Stimulated activated CD4-positive, alpha-beta T cell treated with anti-CD3 and anti-CD28 coated beads, Interleukin-15, amount 100 ng/mL, for 24 hours (primary cell): ENCODE results near the gene FXYD4.

ENCODE experiments used
- DNase-seq: peaks from one replicate; pipeline ENCODE4 v3.0.0-alpha.2; 2020

The FXYD4 gene

DNA sequence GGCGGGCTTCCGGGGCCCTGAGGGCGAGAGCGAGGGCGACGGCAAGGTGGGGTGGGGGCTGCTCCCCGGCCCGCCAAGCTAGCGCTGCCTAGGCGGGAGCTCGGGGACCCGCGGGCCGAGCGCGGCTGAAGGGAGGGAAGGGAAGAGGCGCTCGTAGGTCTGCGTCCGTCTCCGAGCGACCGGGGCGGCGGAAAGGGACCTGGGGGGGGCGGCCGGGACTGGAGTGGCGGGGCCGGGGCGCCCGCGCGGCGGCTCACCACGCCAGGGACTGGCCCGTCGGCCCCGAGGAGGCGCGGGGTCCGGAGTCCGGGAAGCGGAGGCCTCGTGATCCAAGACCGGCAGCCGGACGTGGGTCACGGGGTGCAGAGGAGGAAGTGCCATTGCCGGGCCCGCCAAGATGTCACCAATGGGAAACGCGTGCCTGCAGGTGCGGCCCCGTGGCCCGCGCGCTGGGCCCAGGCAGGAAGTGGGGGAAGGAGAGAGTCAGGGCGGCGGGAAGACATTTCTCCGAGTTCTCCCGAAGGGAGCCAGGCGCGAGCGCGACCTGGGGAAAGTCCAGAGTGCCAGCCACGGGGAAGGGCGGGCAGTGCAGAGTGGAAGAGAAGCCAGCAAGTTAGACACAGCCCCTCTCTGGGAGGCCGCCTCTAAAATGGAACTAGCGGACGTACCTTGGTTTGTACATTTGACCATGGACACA, 25.6 kb downstream of the FXYD4 start:
- peak; percentile 90 for DNase-seq

GRCh38 chr10:43398939-43399319, 27.5 kb downstream of the FXYD4 start:
- DNase-seq: no peak

GRCh38 chr10:43399320-43400310, 28.2 kb downstream of the FXYD4 start:
- no peak for DNase-seq

GRCh38 chr10:43401627-43402026, 30.2 kb downstream of the FXYD4 start:
- DNase-seq: no peak

DNA sequence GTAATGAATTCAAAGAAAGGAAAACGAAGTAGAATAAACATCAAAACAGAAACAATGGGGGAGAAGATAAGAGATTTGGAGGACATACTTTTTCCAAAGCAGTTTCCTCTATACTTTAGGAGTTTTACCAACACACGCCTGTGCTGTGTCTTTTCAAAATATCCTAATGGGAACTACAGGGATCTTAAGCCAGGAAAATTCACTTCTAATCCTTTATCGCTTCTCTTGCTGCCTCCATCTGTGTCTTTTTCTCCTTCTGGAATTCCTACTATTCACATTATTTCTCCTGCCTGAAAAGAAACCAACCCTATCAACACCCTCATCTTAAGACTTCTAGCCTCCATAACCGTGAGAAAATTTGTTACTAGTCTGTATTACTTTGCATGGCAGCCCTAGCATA, 30.7 kb downstream of the FXYD4 start:
- DNase-seq: no peak

GRCh38 chr10:43402880-43403452, 31.5 kb downstream of the FXYD4 start:
- DNase-seq: no peak

DNA sequence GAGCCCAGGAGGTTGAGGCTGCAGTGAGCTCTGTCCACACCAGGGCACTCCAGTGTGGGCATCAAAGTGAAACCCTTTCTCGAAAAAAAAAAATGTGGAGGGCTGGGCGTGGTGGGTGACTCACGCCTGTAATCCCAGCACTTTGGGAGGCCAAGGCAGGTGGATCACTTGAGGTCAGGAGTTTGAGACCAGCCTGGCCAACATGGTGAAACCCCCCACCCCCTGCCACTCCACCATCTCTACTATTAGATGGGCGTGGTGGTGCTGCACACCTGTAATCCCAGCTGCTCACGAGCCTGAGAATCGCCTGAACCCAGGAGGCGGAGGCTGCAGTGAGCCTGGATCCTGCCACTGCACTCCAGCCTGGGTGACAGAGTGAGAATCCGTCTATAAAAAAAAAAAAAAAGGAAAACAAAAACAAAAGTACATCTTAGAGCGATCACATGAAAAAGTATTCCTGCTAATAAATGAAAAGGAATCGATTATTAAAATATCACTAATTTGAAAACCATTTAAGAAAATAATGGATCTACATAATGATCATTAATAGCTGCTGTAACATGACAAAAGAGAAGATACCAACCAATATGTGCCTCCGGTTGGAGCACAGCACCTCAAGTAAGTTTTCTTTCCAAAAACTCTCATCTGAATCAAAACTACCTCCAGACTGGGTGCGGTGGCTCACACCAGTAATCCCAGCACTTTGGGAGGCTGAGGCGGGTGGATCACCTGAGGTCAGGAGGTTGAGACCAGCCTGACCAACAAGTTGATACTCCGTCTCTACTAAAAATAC, 32.7 kb downstream of the FXYD4 start:
- no peak for DNase-seq

DNA sequence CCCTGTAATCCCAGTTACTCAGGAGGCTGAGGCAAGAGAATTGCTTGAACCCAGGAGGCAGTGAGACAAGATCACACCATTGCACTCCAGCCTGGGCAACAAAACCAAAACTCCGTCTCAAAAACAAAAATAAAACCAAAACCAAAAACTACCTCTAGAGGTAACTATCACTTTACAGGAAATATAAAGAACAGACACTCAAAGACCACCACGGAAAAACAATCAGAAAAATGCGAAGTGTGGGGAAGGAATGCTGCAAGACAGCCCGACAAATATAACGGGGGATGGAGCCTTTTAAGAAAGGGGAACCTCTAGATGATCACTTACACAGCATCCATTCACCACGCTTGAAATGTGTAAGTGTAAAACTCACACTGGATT, 33.3 kb downstream of the FXYD4 start:
- DNase-seq: no peak

DNA sequence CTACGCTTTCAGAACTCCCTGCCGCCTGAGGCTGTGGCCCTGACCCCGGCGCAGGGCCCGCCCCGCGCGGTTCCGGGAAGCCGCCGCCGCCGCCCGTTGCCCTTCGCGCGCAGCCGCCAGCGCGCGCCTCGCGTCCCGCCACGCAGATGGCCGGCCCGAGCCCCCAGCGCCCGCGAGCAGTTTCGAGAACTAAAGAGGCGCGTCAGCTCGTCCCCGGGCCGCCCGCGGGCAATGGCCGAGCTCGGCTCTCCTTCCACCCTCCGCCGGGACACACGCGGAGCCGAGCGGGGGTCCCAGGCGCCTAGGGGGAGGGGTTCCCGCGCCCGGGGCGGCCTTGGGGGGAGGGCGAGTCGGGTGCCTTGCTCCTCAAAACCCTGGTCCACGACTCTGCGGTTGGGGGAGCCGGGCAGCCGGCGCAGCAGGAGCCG, 35.7 kb downstream of the FXYD4 start:
- DNase-seq: peak; percentile 65

- DNase-seq: peak; percentile 96
Measured at GRCh38 chr10:43407576-43408330, 36.3 kb downstream of the FXYD4 start.

GRCh38 chr10:43408331-43408709, 36.9 kb downstream of the FXYD4 start:
- DNase-seq: no peak

GRCh38 chr10:43408710-43409384, 37.4 kb downstream of the FXYD4 start, which contains the start of gene HNRNPF:
HNRNPF (minus strand) TSS chr10:43409186; CDS start chr10:43387884, 21,302 bp downstream.
- DNase-seq: peak; percentile 96

DNA sequence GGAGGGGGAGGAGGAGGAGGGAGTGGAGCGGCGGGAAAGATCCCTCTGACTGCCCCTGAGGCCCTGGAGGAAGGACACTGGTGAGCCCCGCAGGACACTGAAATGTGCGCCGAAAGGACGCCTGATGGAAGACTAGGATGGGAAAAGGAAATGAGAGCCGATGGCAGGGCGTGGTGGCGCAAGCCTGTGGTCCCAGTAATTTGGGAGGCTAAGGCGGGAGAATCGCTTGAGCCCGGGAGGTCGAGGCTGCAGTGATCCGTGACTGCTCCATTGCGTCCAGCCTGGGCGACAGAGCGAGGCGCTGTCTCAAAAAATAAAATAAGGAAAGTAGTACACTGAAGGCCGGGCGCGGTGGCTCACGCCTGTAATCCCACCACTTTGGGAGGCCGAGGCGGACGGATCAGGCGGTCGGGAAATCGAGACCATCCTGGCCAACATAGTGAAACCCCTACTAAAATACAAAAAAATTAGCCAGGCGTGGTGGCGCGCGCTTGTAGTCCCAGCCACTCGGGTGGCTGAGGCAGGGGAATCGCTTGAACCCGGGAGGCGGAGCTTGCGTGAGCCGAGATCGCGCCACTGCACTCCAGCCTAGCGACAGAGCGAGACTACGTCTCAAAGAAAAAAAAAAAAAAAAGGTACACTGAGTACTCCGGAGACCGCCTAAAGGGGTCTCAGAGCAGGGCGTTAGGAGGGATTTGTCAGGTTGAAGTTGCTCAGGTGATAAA, 38.1 kb downstream of the FXYD4 start:
- peak; percentile 81 for DNase-seq

DNA sequence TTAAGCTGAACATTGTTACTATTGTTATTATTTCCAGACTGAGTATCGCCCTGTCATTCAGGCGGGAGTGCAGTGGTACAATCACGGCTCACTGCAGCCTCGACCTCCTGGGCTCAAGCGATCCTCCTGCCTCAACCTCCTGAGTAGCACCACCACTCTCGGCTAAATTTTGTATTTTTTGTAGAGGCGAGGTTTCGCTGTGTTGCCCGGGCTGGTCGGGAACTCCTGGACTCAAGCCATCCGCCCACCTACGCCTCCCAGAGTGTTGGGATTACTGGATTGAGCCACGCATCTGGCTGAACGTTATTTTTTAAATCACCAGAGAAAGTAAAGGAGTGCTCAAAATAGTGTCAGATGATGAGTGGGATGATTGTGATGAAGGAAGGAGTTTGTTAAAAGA, 38.9 kb downstream of the FXYD4 start:
- no peak for DNase-seq

GRCh38 chr10:43411536-43411935, 40.1 kb downstream of the FXYD4 start:
- no peak for DNase-seq

- no peak for DNase-seq
Measured at GRCh38 chr10:43415544-43415943, 44.1 kb downstream of the FXYD4 start.

DNA sequence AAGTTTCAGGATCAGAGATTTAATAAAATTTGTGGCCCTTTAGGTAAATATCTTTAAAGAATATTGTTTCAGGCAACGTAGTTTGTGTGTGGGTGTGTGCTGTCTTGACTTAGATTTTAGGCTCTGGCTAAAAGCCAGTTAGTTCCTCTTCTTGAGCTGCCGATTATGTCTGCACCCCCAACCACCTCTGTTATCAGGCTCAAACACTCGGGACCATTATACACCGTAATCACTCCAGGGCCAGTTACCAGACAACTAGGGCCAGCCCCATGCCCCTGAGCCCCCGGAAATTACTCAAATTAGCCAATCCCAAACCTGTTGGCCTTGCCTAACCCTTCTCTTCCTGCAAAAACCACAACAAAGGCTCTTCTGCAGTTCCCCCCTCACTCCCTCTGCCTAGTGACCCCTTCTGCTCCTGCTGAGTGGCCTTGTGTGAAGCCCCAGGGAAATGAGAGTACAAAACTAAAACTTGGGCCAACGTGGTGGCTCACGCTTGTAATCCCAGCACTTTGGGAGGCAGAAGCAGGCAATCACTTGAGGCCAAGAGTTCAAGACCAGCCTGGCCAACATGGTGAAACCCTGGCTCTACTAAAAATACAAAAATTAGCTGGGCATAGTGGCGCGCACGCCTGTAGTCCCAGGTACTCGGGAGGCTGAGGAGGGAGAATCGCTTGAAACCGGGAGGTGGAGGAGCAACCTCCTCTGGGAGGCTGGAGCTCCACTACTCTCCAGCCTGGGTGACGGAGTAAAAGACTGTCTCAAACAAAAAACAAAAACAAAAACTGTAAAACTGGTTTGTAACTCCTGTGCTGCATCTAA, 46.7 kb downstream of the FXYD4 start:
- peak; percentile 63 for DNase-seq

DNA sequence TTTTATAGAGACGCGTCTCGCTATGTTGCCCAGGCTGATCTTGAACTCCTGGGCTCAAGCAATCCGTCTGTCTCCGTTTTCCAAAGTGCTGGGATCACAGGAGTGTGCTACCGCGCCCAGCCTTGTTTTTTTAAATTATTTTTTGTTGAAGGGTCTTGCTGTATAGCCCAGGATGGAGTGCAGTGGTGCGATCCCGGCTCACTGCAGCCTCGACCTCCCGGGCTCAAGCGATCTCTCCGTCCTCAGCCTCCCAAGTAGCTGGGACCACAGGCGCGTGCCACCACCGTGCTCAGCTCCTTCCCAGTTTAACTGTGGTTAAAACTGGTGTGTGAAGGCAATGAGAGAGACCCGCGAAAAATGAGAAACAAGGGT, 48.5 kb downstream of the FXYD4 start:
- no peak for DNase-seq

- DNase-seq: peak; percentile 92
Measured at GRCh38 chr10:43420369-43421200, 49.1 kb downstream of the FXYD4 start.
